Mesenchymal stem cell (in vitro differentiated cells and primary cell): ENCODE measurements around the gene POLR3K.

Experiments used
- DNase-seq: peaks from one replicate; pipeline ENCODE4 v3.0.0-alpha.2; 2013
- H2AFZ ChIP-seq: one replicate; pipeline ENCODE4 v1.6.1; 2013; ENCODE audit warnings: low read depth, mild to moderate bottlenecking, control low read depth, inconsistent platforms, low read length, moderate library complexity
- H2AK5ac ChIP-seq: 2 replicates; pipeline ENCODE4 v1.6.1; 2013; ENCODE audit warnings: low read length, moderate library complexity, mild to moderate bottlenecking, inconsistent platforms; ENCODE audit not compliant: severe bottlenecking
- H2BK120ac ChIP-seq: one replicate; pipeline ENCODE4 v1.6.1; 2013; ENCODE audit warnings: low read depth, mild to moderate bottlenecking, inconsistent platforms, low read length, moderate library complexity
- H2BK12ac ChIP-seq, 2 experiments: one replicate each; pipeline ENCODE4 v1.6.1; 2013; ENCODE audit warnings: inconsistent platforms in 2 of 2, low read length in 2 of 2, mild to moderate bottlenecking in 2 of 2, moderate library complexity in 2 of 2, control low read depth in 1 of 2
- H2BK15ac ChIP-seq: one replicate; pipeline ENCODE4 v1.6.1; 2013; ENCODE audit warnings: mild to moderate bottlenecking, low read depth, inconsistent platforms; ENCODE audit not compliant: poor library complexity, severe bottlenecking
- H2BK5ac ChIP-seq: 2 replicates; pipeline ENCODE4 v1.6.1; 2013; ENCODE audit warnings: low read depth, mild to moderate bottlenecking, low read length, control low read depth, inconsistent platforms; ENCODE audit not compliant: poor library complexity, severe bottlenecking
- H3K14ac ChIP-seq, 2 experiments: one replicate each; pipeline ENCODE4 v1.6.1; 2013; ENCODE audit warnings: inconsistent platforms in 2 of 2, low read length in 2 of 2, control low read depth in 1 of 2, mild to moderate bottlenecking in 1 of 2, moderate library complexity in 1 of 2
- H3K18ac ChIP-seq, 2 experiments: one replicate each; pipeline ENCODE4 v1.6.1; 2013; ENCODE audit warnings: inconsistent platforms in 2 of 2, low read length in 2 of 2, control low read depth in 1 of 2, low read depth in 1 of 2, mild to moderate bottlenecking in 1 of 2
- H3K23ac ChIP-seq, 2 experiments: one replicate each; pipeline ENCODE4 v1.6.1; 2013; ENCODE audit warnings: inconsistent platforms in 2 of 2, low read length in 2 of 2, mild to moderate bottlenecking in 2 of 2, moderate library complexity in 2 of 2, control low read depth in 1 of 2
- H3K27ac ChIP-seq: 2 replicates; pipeline ENCODE4 v1.5.1; 2013; ENCODE audit warnings: mild to moderate bottlenecking, moderate library complexity, low read length, control low read depth, inconsistent platforms; ENCODE audit not compliant: poor library complexity, severe bottlenecking
- H3K27me3 ChIP-seq, 2 experiments: 2 replicates each; pipeline versions ENCODE4 v1.6.1 to v1.7.0; 2013; ENCODE audit warnings: low read length in 2 of 2, mild to moderate bottlenecking in 2 of 2, moderate library complexity in 2 of 2, control low read depth in 1 of 2, inconsistent platforms in 1 of 2; ENCODE audit not compliant: control insufficient read depth in 1 of 2, insufficient read depth in 1 of 2
- H3K36me3 ChIP-seq, 2 experiments: 2 replicates each; pipeline versions ENCODE4 v1.6.1 to v1.7.0; 2013; ENCODE audit warnings: low read length in 2 of 2, control low read depth in 1 of 2, inconsistent platforms in 1 of 2, low read depth in 1 of 2, mild to moderate bottlenecking in 1 of 2; ENCODE audit not compliant: insufficient read depth in 2 of 2, control insufficient read depth in 1 of 2
- H3K4ac ChIP-seq, 2 experiments: one replicate each; pipeline ENCODE4 v1.6.1; 2013; ENCODE audit warnings: inconsistent platforms in 2 of 2, low read length in 2 of 2, mild to moderate bottlenecking in 2 of 2, moderate library complexity in 2 of 2, control low read depth in 1 of 2, low read depth in 1 of 2
- H3K4me1 ChIP-seq: 2 replicates; pipeline ENCODE4 v1.6.1; 2013; ENCODE audit warnings: low read depth, low read length, control low read depth; ENCODE audit not compliant: control insufficient read depth, insufficient read depth
- H3K4me2 ChIP-seq: 2 replicates; pipeline ENCODE4 v1.6.1; 2013; ENCODE audit warnings: low read length, mild to moderate bottlenecking, inconsistent platforms; ENCODE audit not compliant: poor library complexity, severe bottlenecking
- H3K4me3 ChIP-seq, 2 experiments: 2 replicates each; pipeline versions ENCODE4 v1.5.1 to v1.7.0; 2013; ENCODE audit warnings: low read length in 2 of 2, mild to moderate bottlenecking in 2 of 2, control low read depth in 1 of 2, low read depth in 1 of 2; ENCODE audit not compliant: insufficient read depth in 1 of 2
- H3K79me1 ChIP-seq: replicated peaks from 2 replicates; pipeline ENCODE4 v1.6.1; 2013; ENCODE audit warnings: mild to moderate bottlenecking, control low read depth, low read length, inconsistent platforms; ENCODE audit not compliant: poor library complexity, severe bottlenecking
- H3K9ac ChIP-seq: 2 replicates; pipeline ENCODE4 v1.7.0; 2013; ENCODE audit warnings: mild to moderate bottlenecking, low read length, moderate library complexity
- H3K9me3 ChIP-seq: 2 replicates; pipeline ENCODE4 v1.7.0; 2013; ENCODE audit warnings: mild to moderate bottlenecking, low read length; ENCODE audit not compliant: control insufficient read depth
- H4K8ac ChIP-seq: one replicate; pipeline ENCODE4 v1.6.1; 2013; ENCODE audit warnings: inconsistent platforms, mild to moderate bottlenecking, low read length, moderate library complexity
- H4K91ac ChIP-seq: one replicate; pipeline ENCODE4 v1.6.1; 2013; ENCODE audit warnings: mild to moderate bottlenecking, low read length, inconsistent platforms
- WGBS: methylation state at CpG from one replicate; pipeline ENCODE4 v1.1.7; 2013; ENCODE audit warnings: mixed read lengths; 5-methylcytosine and 5-hydroxymethylcytosine counted together

POLR3K gene

DNA sequence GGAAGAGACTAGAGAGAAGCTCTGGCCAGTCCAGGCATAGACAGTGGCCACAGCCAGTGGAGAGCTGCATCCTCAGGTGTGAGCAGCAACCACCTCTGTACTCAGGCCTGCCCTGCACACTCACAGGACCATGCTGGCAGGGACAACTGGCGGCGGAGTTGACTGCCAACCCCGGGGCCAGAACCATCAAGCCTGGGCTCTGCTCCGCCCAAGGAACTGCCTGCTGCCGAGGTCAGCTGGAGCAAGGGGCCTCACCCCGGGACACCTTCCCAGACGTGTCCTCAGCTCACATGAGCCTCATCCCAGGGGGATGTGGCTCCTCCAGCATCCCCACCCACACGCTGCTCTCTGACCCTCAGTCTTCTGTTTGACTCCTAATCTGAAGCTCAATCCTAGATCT is 15.8 kb upstream of the POLR3K start:
- Histone ChIP-seq H3K27me3 (no peaks in the 10 kb centered on the region), H2AFZ (no peak overlapping the region), H3K79me1 (peaks cover 29% of the 10 kb centered on the region), H3K4ac (peak overlapping the region in 1 of 2 experiments; percentile 9), H2AK5ac (no peak overlapping the region), H3K14ac (peak overlapping the region in 1 of 2 experiments; percentile 5), H3K9me3 (no peaks in the 10 kb centered on the region), H2BK5ac (no peak overlapping the region), H3K4me3 (peak overlapping the region in 1 of 2 experiments; percentile 47), H3K4me1 (peaks cover 82% of the 10 kb centered on the region), H3K4me2 (no peak overlapping the region), H2BK15ac (peak overlapping the region; percentile 7), H3K36me3 (peaks cover 14 to 56% of the 10 kb centered on the region in 2 experiments), H3K23ac (peak overlapping the region in 1 of 2 experiments; percentile 16), H4K91ac (no peak overlapping the region), H2BK120ac (no peak overlapping the region), H2BK12ac (peak overlapping the region; percentile 42 to 51), H3K9ac (peak overlapping the region; percentile 92), H3K27ac (no peak overlapping the region), H4K8ac (no peak overlapping the region), H3K18ac (peak overlapping the region in 1 of 2 experiments; percentile 71)
- DNase-seq, result no peak
- 84% methylated on average over 8 of the region's 8 CpGs for WGBS

GRCh38 chr16:67884-68789 is 14.7 kb upstream of the POLR3K start:
- 65% methylated on average over 26 of the region's 27 CpGs for WGBS
- H3K27me3 ChIP-seq, result no peaks in the 10 kb centered on the region

DNA sequence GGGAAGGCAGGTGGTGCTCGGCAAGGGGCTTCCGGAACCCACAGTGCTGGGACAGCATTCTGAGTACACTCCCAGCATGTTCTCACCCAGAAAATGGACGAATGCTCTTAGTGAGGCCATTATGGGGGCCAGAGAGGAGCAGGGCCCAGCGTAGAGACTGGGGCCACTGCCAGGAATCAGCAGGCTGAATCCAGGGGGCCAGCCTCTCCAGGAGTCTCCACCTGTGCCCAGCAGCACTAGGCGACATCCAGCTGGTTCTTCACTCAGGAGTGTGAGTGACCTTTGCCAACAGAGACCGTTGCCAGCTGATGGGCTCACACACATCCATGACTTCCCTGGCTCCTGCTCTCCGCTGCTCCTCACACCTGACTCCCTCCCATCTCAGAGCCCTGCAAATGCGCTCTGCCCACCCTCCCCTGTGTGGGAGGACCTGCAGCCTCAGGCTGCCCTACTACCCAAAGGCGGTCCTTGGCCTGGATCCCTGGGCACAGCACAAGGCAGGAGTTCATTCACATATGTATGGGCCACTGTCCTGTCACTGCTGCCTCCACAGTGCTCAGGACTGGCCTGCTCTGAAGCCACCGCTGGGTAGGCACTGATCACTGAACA is 13.9 kb upstream of the POLR3K start:
- Histone ChIP-seq H3K4me2 (no peak overlapping the region), H3K4me3 (peak overlapping the region in 1 of 2 experiments; percentile 23), H3K27ac (no peak overlapping the region), H2BK120ac (no peak overlapping the region), H2AFZ (no peak overlapping the region), H2BK15ac (peak overlapping the region; percentile 6), H4K8ac (peak overlapping the region; percentile 4), H3K27me3 (no peaks in the 10 kb centered on the region), H3K4me1 (peaks cover 65% of the 10 kb centered on the region), H4K91ac (peak overlapping the region; percentile 5), H3K14ac (peak overlapping the region in 1 of 2 experiments; percentile 80), H2BK12ac (peak overlapping the region; percentile 29 to 75), H3K4ac (peak overlapping the region; percentile 9 to 22), H3K9ac (peak overlapping the region; percentile 92), H3K36me3 (peaks cover 33 to 75% of the 10 kb centered on the region in 2 experiments), H2AK5ac (peak overlapping the region; percentile 20), H3K79me1 (peaks cover 35% of the 10 kb centered on the region), H2BK5ac (no peak overlapping the region), H3K18ac (peak overlapping the region in 1 of 2 experiments; percentile 88), H3K9me3 (no peaks in the 10 kb centered on the region), H3K23ac (peak overlapping the region in 1 of 2 experiments; percentile 23)
- no peak for DNase-seq
- WGBS, result 93% methylated on average over 10 of the region's 10 CpGs

More at GRCh38 chr16:67884-68789, 14.7 kb upstream of the POLR3K start:
- Histone ChIP-seq H3K79me1 (peaks cover 37% of the 10 kb centered on the region), H3K23ac (peak overlapping the region in 1 of 2 experiments; percentile 30), H3K27ac (no peak overlapping the region), H3K14ac (peak overlapping the region in 1 of 2 experiments; percentile 76), H3K4ac (peak overlapping the region; percentile 50 to 69), H3K4me1 (peaks cover 71% of the 10 kb centered on the region), H3K9ac (peak overlapping the region; percentile 92), H3K4me2 (no peak overlapping the region), H4K8ac (peak overlapping the region; percentile 64), H2AK5ac (peak overlapping the region; percentile 26), H4K91ac (peak overlapping the region; percentile 95), H3K36me3 (peaks cover 24 to 67% of the 10 kb centered on the region in 2 experiments), H2BK15ac (no peak overlapping the region), H2BK12ac (peak overlapping the region; percentile 29 to 75), H3K9me3 (no peaks in the 10 kb centered on the region), H2AFZ (no peak overlapping the region), H3K18ac (peak overlapping the region; percentile 66 to 88), H3K4me3 (peak overlapping the region in 1 of 2 experiments; percentile 47), H2BK120ac (peak overlapping the region; percentile 37), H2BK5ac (peak overlapping the region; percentile 36)
- peak; percentile 83 for DNase-seq
